Esophagus squamous epithelium (tissue), 4 donors: Measurements from ENCODE around the gene RASAL2.
A peak's percentile ranks its signal among the peaks of the same experiment; 100 is the strongest.

Experiments
- POLR2A ChIP-seq, 4 donors: fragments of 450-650 bp; IDR thresholded peaks; one replicate each; pipeline ENCODE4 v1.6.1; 2017; ENCODE audit warnings: antibody characterized with exemption in 4 of 4, mild to moderate bottlenecking in 4 of 4, moderate library complexity in 3 of 4
- TF ChIP-seq, protein P1 (sequence below), 6 experiments: fragments of 450-650 bp in 4 of 6; fragments of 200-600 bp in 2 of 6; sonication (generic) in 2 of 6; IDR thresholded peaks; one replicate each; pipeline ENCODE4 v1.5.1; 2016 to 2019; ENCODE audit warnings: antibody characterized with exemption in 6 of 6, mild to moderate bottlenecking in 4 of 6, moderate library complexity in 4 of 6

DNA sequence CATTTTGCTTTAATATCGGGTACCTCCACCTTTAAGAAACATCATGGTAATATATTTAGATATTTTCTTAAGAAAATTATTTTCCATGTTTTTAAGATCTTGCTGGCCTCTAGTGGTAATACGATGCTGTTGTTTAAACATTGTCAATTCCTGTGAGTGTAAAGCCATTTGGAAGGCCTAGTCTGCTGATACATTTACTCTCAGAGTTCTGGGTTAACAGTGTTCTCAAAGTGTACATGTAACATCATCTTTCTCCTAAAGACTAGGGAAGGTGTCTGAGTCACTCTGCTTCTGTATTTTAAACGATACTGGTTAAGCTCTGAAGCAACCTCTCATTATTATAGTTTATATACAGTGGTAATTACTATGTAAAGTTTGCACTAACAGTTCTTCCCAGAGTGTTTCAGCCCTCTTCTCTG, 189.1 kb downstream of the RASAL2 start:
- TF ChIP-seq, protein P1, sequence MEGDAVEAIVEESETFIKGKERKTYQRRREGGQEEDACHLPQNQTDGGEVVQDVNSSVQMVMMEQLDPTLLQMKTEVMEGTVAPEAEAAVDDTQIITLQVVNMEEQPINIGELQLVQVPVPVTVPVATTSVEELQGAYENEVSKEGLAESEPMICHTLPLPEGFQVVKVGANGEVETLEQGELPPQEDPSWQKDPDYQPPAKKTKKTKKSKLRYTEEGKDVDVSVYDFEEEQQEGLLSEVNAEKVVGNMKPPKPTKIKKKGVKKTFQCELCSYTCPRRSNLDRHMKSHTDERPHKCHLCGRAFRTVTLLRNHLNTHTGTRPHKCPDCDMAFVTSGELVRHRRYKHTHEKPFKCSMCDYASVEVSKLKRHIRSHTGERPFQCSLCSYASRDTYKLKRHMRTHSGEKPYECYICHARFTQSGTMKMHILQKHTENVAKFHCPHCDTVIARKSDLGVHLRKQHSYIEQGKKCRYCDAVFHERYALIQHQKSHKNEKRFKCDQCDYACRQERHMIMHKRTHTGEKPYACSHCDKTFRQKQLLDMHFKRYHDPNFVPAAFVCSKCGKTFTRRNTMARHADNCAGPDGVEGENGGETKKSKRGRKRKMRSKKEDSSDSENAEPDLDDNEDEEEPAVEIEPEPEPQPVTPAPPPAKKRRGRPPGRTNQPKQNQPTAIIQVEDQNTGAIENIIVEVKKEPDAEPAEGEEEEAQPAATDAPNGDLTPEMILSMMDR (IDR thresholded peaks at IDR 0.05): peak in 5 of 6 experiments; percentile 16 to 60 (median 43)
- TF ChIP-seq POLR2A (IDR thresholded peaks at IDR 0.05): no peak
